Cardiac fibroblast (primary cell): ENCODE results near the gene GRPEL2.
"Not testable (repeated sequence)": the region's sequence is repeated elsewhere in the genome, so short reads cannot be mapped to it uniquely, and the experiment has no call there.

Experiments
- DNase-seq, 2 donors: peaks; one replicate each; pipeline versions ENCODE4 v3.0.0 to v3.0.0-alpha.2; 2010; ENCODE audit warnings: low read depth in 2 of 2
- H3K4me3 ChIP-seq, 2 donors: replicated peaks in 1 of 2; 1 replicate in 1 of 2; 2 replicates in 1 of 2; pipeline ENCODE4 v1.5.1; 2011; ENCODE audit warnings: low read depth in 2 of 2, low read length in 2 of 2, mild to moderate bottlenecking in 2 of 2, moderate library complexity in 1 of 2
- CTCF ChIP-seq: IDR thresholded peaks from one replicate; pipeline ENCODE4 v1.5.1; 2011; ENCODE audit warnings: low read depth, mild to moderate bottlenecking, low read length, inconsistent platforms

Gene GRPEL2

GRCh38 chr5:149389552-149390495 is 44.5 kb downstream of the GRPEL2 start:
- TF ChIP-seq CTCF, result no peak
- DNase-seq, result no peak
- no peak overlapping the region for H3K4me3 ChIP-seq

- not testable (repeated sequence) for DNase-seq, H3K4me3 ChIP-seq
Observed at GRCh38 chr5:149391076-149391475, 45.8 kb downstream of the GRPEL2 start.

GRCh38 chr5:149391524-149391923 is 46.2 kb downstream of the GRPEL2 start:
- no peak for DNase-seq
- TF ChIP-seq CTCF, result no peak
- H3K4me3 ChIP-seq, result no peak overlapping the region

DNA sequence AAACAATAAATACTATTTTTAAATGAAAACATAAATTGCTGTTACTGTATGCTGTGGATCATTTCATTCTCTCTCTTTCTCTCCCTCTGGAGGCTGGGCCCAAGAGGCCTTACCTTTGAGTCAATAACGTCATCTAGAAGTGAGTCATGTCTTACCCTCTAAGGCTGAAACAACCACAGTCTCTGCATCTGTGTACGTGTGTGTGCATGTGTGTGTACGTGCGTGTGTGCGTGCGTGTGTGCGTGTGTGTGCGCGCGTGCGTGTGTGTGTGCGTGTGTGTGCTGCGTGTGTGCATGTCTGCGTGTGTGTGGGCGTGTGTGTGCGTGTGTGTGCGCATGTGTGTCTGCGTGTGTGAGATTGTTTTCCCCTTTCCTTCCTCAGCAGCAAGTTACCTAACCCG is 47.4 kb downstream of the GRPEL2 start:
- no peak for TF ChIP-seq CTCF
- DNase-seq, result peak in 1 of 2 donors; percentile 83
- H3K4me3 ChIP-seq, result no peak overlapping the region

DNA sequence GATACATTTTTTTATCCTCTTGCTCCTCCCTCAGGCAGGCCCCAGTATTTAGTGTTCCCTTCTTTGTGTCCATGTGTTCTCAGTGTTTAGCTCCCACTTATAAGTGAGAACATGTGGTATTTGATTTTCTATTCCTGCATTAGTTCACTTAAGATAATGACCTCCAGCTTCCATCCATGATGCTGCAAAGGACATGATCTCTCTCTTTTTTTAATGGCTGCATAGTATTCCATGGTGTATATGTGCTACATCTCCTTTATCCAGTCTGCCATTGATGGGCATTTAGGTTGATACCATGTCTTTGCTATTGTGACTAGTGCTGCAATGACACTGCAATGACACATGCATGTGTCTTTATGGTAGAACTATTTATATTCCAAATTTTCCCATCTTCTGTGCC is 49.7 kb downstream of the GRPEL2 start:
- H3K4me3 ChIP-seq, DNase-seq: not testable (repeated sequence)

- TF ChIP-seq CTCF, result no peak
- DNase-seq, result peak; percentile 94 to 98
- no peak overlapping the region for H3K4me3 ChIP-seq
Observed at GRCh38 chr5:149397530-149397929, 52.2 kb downstream of the GRPEL2 start.

GRCh38 chr5:149398747-149399266 is 53.5 kb downstream of the GRPEL2 start:
- DNase-seq, H3K4me3 ChIP-seq: not testable (repeated sequence)

GRCh38 chr5:149399775-149400174 is 54.5 kb downstream of the GRPEL2 start:
- DNase-seq, result no peak
- no peak overlapping the region for H3K4me3 ChIP-seq
- TF ChIP-seq CTCF, result no peak
